Astrocyte of the hippocampus (primary cell): ENCODE data around the gene PSPN.
A peak's percentile ranks its signal among the peaks of the same experiment; 100 is the strongest.

Experiments used
- DNase-seq: peaks from one replicate; pipeline ENCODE4 v3.0.0; 2011; ENCODE audit warnings: low read depth, low spot score

PSPN gene, protein sequence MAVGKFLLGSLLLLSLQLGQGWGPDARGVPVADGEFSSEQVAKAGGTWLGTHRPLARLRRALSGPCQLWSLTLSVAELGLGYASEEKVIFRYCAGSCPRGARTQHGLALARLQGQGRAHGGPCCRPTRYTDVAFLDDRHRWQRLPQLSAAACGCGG

GRCh38 chr19:6375411-6376010 is at the start of gene PSPN:
Gene PSPN (minus strand): TSS chr19:6375933. CDS start chr19:6375849, 84 bp downstream.
- DNase-seq, result no peak

- DNase-seq, result peak; percentile 100
Observed at GRCh38 chr19:6424939-6425731, 49.4 kb upstream of the PSPN start.

- peak; percentile 44 for DNase-seq
Observed at GRCh38 chr19:6424195-6424938, 48.6 kb upstream of the PSPN start, which contains the start of gene KHSRP. Gene KHSRP (minus strand): TSS chr19:6424811. CDS start chr19:6424701, 110 bp downstream.

DNA sequence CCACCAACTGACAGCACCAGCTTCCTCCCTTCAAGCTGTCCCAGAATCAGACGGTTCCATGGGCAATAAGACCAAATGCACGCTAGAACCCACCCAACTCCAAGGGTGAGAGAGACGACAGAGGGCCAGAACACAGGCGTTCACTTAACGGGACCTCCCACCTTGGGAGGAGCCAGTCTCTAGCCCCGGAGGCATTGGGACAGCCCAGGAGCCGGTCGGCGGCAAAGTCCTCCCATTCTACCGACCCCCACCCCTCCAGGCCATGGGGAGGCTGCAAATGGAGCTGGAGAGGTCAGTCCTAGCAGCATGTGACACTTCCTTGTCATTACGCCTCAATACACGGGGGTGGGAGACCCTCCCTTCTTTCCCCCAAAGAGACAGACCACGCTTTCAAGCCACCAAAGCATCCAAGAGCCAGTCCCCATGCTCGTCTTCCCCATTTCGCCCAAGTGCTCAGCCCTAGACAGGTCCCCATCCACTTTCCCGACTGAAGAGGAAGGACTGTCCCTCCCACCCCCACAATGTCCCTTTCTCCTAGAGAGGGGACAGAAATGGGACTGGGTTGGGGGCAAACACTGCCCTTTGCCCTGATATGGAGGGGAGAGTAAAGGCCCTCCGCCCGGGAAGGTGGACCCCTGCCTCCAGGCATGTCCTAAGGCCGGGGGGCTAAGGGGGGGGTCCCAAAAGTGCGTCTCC is 47.9 kb upstream of the PSPN start:
- peak; percentile 75 for DNase-seq

GRCh38 chr19:6421075-6422014 is 45.6 kb upstream of the PSPN start:
- DNase-seq, result no peak

GRCh38 chr19:6418562-6418932 is 42.8 kb upstream of the PSPN start:
- no peak for DNase-seq

DNA sequence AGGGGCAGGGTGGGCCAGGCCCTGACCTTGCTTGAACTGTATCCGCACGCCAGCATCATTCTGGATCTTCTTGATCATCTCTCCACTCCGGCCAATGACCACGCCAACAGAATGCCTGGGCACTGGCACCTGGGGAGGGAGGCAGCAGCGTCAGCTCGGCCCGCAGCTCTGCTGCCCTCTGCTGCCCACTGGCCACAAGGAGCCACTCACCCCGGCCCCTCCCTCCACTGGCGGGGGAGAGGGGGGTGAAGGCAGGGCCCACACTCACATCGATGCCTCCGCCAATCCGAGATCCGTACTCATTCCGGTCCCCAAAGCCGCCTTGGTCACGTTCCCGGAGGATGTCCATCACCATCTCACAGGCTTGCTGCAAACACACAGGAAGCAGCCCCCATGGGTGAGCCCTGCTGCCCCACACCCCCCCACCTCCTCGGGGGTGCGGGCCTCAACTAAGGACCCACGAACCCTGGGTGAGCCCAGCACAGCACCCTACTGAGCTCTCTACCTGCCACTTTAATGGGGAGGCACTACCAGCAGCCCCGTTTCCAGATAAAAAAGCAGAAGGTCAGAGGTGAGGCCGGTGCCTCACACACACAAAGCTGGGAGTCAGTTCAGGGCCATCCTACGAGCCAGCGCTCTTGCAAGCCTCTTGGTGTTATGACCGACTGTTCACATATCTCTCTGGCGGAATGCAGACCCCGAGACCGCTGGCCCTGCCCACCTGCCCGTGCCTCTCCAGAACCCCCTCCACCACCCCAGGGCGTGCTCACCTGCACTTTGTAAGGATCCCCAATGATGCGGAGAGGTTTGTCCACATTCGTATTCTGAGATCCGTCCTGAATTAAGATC is 42.2 kb upstream of the PSPN start:
- peak; percentile 71 for DNase-seq

- DNase-seq, result no peak
Observed at GRCh38 chr19:6416658-6417405, 41.1 kb upstream of the PSPN start.

- no peak for DNase-seq
Observed at GRCh38 chr19:6415591-6416190, 40.0 kb upstream of the PSPN start.

GRCh38 chr19:6414793-6415590 is 39.3 kb upstream of the PSPN start:
- DNase-seq, result no peak

GRCh38 chr19:6413721-6414643 is 38.2 kb upstream of the PSPN start:
- no peak for DNase-seq

DNA sequence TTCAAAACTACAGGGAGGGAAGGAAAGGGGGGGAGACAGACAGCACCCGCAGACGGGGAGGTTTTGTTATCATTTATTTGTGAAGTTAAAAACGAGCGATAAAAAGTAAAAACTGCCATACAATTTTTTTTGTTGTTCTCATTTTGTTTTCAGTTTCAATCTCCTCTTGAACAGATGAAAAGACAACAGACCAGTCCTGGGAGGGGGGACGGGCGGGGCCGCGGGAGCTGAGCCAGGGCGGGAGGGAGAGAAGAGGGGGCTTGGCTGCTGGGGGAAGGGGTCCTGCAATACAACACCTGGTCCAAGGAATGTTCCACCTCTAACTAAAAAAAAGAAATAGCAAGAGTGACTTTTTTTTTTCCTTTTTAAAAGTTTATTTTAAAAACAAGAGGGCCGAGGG is 37.6 kb upstream of the PSPN start:
- DNase-seq, result no peak

DNA sequence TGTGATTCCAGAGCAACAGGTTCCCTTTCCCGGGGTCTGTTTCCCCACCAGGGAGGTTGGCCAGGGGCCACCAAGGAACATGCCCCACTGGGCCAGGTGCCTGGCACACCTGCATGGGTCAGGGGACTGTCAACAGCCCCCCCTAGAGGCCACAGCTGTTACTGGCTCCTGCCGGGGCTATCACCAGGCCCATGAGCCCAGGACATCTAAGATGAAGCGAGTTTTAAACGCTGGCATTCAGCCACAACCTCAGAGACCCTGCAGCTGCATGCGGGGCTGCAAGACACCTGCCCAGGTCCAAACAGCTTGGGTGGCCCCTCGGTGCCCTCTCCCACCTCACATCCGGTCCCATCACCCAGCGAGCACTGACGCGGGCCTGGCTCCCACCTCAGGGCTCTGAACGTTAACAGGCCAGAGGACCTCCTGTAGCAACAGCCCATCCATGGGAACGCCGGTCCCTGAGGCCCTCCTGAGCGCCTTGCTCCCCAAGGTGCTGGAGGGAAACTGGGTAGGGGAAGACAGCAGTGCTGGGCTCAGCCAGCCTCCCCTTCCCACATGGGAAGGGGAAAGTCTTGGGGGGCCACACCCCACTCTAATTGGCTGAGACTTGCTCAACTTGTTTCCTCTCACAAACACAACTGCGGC is 36.8 kb upstream of the PSPN start:
- peak; percentile 35 for DNase-seq

DNA sequence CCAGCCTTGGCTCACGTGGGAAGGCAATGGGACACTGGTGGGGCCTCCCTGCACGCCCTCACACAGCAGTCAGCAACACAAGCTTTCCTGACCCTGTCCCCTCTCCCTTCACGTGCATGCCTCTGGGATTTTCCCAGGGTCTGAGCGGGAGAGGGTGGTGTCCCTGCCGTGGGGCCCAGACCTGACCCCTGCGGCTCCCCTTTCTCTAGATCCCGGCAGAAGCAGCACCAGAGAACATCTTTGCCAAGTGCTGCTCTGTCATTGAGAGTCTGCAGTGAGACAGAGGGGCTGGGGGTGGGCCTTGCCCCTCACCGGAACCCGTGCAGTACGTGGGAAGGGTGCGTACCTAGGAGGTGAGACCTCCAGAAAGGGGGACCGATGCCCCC is 36.3 kb upstream of the PSPN start:
- no peak for DNase-seq

DNA sequence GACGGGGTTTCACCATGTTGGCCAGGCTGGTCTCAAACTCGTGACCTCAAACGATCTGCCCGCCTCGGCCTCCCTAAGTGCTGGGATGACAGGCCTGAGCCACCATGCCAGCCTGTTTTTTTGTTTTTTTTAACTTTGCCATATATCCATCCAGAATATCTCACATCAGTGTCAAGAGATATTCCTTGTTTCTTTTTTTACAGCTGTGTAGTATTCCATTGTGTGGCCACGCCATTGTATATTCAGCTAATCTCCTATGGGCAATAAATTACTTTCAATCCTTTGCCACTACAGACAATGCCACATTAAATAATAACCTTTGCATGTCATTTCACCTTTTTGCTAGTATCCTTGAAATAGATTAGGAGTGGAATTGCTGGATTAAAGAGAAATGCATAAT is 33.6 kb upstream of the PSPN start:
- no peak for DNase-seq

GRCh38 chr19:6406401-6406800 is 30.7 kb upstream of the PSPN start:
- no peak for DNase-seq
